HG02588 (cell line): ENCODE measurements around the gene FSIP1.

Source experiments
- ATAC-seq: cut with Tn5 transposase; IDR thresholded peaks from one replicate; pipeline ENCODE4 v1.9.1; 2021; ENCODE audit warnings: mild to moderate bottlenecking, moderate library complexity; ENCODE audit not compliant: unreplicated experiment

FSIP1 gene

GRCh38 chr15:39721893-39722292 is 60.7 kb downstream of the FSIP1 start:
- ATAC-seq: no peak

GRCh38 chr15:39720621-39721611 is 61.7 kb downstream of the FSIP1 start:
- ATAC-seq: no peak

- no peak for ATAC-seq
Measured at GRCh38 chr15:39720081-39720480, 62.6 kb downstream of the FSIP1 start.

- no peak for ATAC-seq
Measured at GRCh38 chr15:39719109-39719508, 63.5 kb downstream of the FSIP1 start.

- ATAC-seq: no peak
Measured at GRCh38 chr15:39717134-39717533, 65.5 kb downstream of the FSIP1 start.

- no peak for ATAC-seq
Measured at GRCh38 chr15:39714251-39714650, 68.4 kb downstream of the FSIP1 start.

- no peak for ATAC-seq
Measured at GRCh38 chr15:39713846-39714245, 68.8 kb downstream of the FSIP1 start.

GRCh38 chr15:39710681-39711080 is 72.0 kb downstream of the FSIP1 start:
- no peak for ATAC-seq

GRCh38 chr15:39709941-39710340 is 72.7 kb downstream of the FSIP1 start:
- ATAC-seq: no peak

- ATAC-seq: no peak
Measured at GRCh38 chr15:39706206-39706605, 76.4 kb downstream of the FSIP1 start.

- ATAC-seq: no peak
Measured at GRCh38 chr15:39704689-39705088, 78.0 kb downstream of the FSIP1 start.

- ATAC-seq: no peak
Measured at GRCh38 chr15:39704235-39704634, 78.4 kb downstream of the FSIP1 start.

GRCh38 chr15:39701988-39702387 is 80.7 kb downstream of the FSIP1 start:
- ATAC-seq: no peak

GRCh38 chr15:39700375-39700700 is 82.3 kb downstream of the FSIP1 start:
- no peak for ATAC-seq

GRCh38 chr15:39699516-39700374 is 82.9 kb downstream of the FSIP1 start:
- ATAC-seq: no peak

GRCh38 chr15:39698444-39699390 is 83.9 kb downstream of the FSIP1 start:
- ATAC-seq: no peak

- ATAC-seq: no peak
Measured at GRCh38 chr15:39697509-39697908, 85.1 kb downstream of the FSIP1 start.

GRCh38 chr15:39695793-39696192 is 86.8 kb downstream of the FSIP1 start:
- no peak for ATAC-seq

GRCh38 chr15:39692356-39693327 is 90.0 kb downstream of the FSIP1 start:
- no peak for ATAC-seq
